Upper lobe of left lung (tissue), 4 donors: ENCODE data around the gene ANKRD65.
A peak's percentile ranks its signal among the peaks of the same experiment; 100 is the strongest.

Experiments
- CTCF ChIP-seq, 6 experiments: fragments of 450-650 bp in 4 of 6; fragments of 200-600 bp in 2 of 6; sonication (generic) in 2 of 6; IDR thresholded peaks; one replicate each; pipeline ENCODE4 v1.5.1; 2016 to 2019; ENCODE audit warnings: antibody characterized with exemption in 6 of 6
- EP300 ChIP-seq, 4 donors: sonication (generic); formaldehyde crosslinking; IDR thresholded peaks; one replicate each; pipeline ENCODE4 v1.5.1; 2017; ENCODE audit warnings: antibody characterized with exemption in 4 of 4, control low read depth in 2 of 4
- POLR2A ChIP-seq, 4 donors: fragments of 450-650 bp; IDR thresholded peaks; one replicate each; pipeline ENCODE4 v1.5.1; 2016 to 2017; ENCODE audit warnings: antibody characterized with exemption in 4 of 4, mild to moderate bottlenecking in 2 of 4

DNA sequence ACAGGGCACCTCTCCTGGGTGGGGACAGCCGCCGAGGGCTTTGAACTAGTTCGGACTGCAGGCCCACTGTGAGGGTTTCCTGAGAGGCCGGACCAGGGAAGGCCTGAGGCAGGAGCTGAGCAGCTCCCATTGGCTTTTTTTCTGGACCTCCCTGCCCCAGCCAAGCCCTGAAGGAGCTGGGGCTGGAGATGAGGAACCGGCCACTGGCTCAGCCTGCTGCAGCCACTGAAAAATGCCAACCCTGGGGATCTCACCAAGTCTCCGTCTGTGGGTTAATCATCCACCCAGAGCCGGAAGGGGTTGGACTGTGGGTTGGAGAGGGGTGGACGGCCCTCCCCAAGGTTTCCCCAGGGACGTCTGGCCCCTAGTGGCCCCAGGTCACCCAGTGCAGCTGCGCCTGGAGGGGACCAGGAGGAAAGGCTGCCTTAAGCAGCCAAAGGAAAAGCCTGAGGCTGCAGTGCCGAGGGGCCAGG, 16.9 kb upstream of the ANKRD65 start:
- TF ChIP-seq POLR2A (IDR thresholded peaks at IDR 0.05): no peak
- peak in 2 of 6 experiments; percentile 14 to 30 for TF ChIP-seq CTCF (IDR thresholded peaks at IDR 0.05)
- TF ChIP-seq EP300 (IDR thresholded peaks at IDR 0.05): no peak
